HG02938 (cell line): ENCODE measurements around the gene RAE1.

ENCODE experiments used
- ATAC-seq: cut with Tn5 transposase; IDR thresholded peaks from one replicate; pipeline ENCODE4 v1.9.1; 2021; ENCODE audit warnings: mild to moderate bottlenecking, moderate library complexity; ENCODE audit not compliant: unreplicated experiment

Gene RAE1

DNA sequence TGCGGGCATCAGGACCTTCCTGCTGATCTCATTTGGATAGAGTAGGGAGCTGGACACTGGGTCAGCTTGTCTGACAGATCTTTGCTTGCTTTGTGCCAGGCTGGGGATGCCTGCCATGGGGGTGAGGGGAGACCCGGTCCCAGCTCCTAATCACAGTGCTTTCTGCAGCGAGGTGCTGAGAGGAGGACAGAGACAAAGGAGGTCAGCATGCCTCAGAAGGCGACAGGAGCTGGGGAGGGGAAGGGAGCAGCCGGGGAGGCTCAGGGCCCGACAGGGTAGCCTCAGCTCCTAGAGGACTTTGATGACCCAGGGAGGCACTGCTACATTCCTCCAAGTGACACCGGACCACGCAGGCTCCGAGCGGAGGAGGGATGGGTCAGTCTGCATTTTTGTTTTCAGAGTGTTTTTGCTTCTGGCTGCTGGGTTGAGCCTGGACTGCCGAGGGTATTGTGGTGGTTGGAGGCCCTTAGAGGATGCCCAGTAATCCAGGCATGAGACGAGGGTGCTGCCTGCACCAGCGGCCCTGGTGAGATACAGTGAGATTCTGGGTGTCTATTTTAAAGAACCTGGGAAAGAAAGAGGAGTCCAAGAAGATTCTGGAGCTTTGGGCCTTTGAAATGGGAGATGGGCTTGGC lies 48.0 kb downstream of the RAE1 start:
- ATAC-seq = no peak

DNA sequence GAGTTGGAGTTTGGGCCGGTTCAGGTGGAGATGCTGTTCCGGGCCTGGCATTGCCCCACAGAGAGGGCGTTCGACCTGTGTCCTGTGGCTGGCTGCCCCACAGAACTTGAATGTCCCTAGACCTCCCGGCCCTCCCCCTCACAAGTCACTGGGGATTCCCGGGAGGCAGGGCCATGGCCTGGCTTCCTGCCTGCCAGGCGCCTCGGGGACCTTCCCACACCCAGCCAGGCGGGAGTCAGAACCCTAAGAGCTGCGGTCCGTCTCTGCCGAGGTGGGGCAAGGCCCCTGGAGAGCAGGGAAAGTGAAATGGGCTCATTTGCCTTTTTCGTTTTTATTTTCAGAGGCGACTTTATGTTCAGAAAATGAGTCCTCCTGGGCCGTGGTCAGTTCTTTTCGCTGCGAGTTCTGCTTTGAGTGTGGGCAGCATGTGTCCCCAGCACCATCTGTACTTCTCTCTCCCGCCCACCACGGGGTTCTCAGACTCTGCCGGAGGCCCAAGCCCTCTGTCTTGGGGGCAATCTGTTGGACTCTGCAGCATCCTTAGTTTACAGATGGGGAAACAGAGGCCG lies 48.6 kb downstream of the RAE1 start:
- no peak for ATAC-seq

- no peak for ATAC-seq
Measured at GRCh38 chr20:57400231-57400701, 49.2 kb downstream of the RAE1 start.

DNA sequence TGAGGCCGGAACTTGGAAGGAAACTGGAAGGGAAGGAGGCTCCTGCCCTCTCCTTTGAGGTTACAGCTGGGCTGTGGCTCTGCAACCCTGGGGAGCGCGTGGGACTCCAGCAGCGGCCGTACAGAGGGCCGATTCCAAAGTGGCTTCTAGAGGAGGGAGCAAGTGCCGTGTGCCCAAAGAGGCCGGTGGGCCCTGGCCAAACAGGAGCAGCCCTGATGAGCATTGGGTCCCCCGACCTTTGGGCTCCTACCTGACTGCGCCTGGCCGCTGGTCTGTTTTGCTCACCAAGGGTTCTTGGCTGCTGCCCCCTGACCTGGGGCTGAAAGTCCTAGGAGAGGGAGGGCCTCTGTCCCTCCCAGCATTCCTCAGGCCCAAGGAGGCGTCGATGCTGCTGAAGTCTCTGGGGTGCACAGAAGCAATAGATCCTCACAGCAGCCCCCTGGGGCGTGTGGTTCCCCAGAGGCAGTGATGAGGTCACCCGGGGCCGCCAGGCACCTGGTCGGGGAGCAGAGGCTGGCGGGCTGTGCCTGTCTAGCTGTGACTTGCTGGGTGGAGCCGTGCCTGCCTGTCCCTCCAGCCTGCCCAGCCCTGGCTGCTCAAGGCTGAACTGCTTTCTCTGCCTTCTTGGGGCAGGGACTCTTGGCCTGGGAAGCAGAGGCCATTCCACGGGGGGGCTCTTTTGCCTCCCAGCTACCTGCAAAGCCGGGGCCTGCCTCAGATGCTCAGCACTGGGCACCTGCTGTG lies 49.9 kb downstream of the RAE1 start:
- no peak for ATAC-seq

GRCh38 chr20:57401565-57401918 lies 50.5 kb downstream of the RAE1 start:
- no peak for ATAC-seq

- ATAC-seq = no peak
Measured at GRCh38 chr20:57402206-57403125, 51.4 kb downstream of the RAE1 start.

DNA sequence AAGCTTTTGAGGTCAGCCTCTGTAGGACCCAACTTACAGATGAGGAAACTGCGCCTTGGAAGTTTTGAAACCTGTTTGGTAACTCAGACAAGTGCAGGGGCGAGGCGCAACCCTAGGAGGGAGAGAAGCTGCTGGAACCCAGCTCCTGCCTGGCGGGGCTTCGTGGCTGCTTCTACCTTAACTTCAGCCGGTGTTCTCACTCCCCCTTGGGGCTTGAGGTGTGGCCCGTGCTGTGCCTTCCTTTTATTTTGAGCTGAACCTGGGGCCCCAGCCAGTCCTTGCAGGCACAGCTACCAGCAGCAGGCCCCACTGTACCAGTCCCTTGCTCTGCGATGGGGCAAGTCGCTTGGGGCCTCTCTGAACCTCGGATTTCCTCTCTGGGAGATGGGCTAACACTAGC lies 52.2 kb downstream of the RAE1 start:
- ATAC-seq = no peak

GRCh38 chr20:57404006-57404405 lies 53.0 kb downstream of the RAE1 start:
- ATAC-seq = no peak

GRCh38 chr20:57404419-57405072 lies 53.5 kb downstream of the RAE1 start:
- ATAC-seq = no peak

DNA sequence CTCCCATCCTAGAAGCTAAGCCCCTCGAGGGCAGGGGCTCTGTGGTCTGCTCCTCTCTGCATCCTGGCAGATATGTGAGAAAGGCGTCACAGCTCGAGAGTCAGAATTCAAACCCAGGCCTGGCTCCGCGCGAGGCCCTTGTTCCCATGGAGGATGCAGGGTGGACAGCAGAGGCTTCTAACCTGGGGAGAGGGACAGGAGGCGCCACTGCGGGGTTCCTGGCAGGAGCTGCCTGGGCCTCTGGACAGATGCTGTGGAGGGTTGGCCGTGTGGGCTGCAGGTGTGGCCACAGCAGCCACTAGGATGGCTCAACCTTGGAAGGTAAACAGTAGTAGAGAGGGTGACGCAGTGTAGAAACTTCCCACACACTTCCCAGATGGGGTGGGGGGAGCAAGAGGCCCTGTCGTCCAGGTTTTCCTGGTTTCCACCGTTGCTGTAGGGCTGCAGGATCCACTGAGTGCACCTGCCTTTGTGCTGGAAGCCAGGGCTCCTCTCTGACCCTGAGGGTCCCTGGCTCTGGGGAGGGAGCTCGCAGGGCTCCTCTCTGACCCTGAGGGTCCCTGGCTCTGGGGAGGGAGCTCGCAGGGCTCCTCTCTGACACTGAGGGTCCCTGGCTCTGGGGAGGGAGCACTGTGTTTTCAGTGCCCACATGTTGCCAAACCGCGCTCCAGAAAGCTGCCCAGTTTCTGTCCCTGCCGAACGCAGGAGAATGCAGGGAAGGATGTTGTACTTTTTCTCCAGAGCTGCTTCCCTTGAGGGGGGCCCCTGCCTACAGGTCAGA lies 54.4 kb downstream of the RAE1 start:
- ATAC-seq = no peak

GRCh38 chr20:57407541-57407956 lies 56.5 kb downstream of the RAE1 start:
- ATAC-seq = no peak

GRCh38 chr20:57408131-57408530 lies 57.1 kb downstream of the RAE1 start:
- no peak for ATAC-seq

DNA sequence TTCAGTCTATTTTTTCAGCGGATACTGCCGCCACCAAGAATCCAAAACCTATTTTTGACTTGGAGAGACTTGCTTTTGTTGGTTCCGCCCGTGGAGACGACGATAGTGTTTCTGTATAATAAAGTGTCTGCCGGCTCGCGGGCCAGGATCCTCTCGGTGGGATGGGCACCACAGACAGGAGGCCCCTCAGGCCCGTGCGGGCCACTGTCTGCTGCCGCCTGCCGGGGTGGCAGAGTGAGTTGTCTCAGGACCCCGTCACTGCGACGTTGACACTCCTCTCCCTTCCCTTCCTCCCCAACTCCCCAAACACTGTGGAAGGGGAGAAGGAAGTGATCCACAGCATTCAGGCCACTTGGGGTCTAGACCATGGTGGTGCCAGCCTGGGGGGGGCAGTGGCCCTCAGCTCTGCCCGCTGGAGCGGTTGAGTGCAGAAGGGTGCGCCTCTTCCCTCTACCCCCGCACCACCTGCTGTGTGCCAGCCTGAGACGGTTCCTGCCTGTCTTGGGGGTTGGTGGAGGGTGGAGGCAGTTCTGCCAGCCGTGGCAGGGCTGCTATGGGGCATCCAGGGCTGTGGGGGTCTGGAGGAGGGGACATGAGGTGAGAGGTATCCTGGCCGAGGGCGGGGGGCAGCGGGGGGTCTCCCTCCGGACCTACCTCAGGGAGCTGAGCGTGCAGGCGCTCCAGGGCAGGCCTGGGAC lies 57.6 kb downstream of the RAE1 start:
- ATAC-seq = no peak

- no peak for ATAC-seq
Measured at GRCh38 chr20:57409316-57409671, 58.2 kb downstream of the RAE1 start.

DNA sequence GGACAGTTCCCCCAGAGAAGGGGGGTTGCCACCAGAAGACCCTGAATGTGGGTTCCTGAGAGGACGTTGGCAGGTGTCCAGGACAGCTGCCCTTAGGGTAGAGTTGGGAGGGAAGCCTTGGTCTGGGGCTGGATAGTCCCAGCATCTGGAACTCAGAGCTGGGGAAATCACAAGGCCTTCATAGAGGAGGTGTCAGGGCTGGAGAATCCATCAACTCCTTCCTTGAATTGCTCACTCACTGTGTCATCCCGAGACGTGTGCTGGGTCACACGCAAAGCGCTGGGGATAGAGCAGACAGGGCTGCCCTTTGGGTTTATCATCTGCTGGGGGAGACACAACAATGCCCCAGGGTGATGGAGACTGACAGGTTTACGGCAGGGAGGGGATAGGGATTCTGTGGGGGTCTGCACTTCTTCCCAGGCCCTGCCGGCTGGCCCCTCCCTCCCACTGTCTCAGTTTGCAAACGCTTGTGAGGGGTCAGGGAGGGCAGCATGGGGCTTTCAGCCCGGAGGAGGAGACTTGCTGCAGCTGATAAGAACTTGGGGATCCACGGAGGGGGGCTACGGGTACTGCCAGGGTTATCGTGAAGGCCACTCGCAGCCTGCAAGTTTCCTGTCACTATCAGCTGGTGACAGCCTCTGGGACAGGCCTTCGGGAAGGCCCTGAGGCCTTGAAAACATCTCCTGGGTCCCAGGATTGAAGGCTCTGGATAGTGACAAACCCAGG lies 58.8 kb downstream of the RAE1 start:
- no peak for ATAC-seq

GRCh38 chr20:57410398-57410920 lies 59.4 kb downstream of the RAE1 start:
- no peak for ATAC-seq

- no peak for ATAC-seq
Measured at GRCh38 chr20:57410924-57411323, 59.9 kb downstream of the RAE1 start.
